ENCODE measurements around the gene KIZ. TPM values are rescaled to one million over a fixed set of nuclear protein-coding genes. Genes with fewer than 3 reads are reported as not detected.

Gene KIZ
- total RNA-seq, 1 experiment from 2014 or later, result 17.6 TPM

DNA sequence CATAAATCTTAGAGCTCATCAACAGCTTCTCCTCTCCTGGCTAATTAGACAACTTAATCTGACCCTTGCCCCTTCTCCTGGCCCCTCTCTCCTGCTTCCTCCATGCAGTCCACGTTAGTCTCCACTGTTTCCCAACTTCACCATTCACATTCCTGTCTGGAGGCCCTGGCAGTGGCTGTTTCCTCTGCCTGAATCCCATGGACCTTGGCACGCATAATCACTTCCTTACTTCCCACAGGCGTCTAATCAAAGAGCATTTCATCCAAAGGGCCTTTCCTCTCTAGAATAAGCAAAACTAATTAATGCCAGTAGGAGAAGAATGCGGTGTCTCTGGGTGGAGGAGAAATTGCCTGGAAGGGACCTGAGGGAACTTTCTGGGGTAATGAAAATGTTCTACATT, 160.9 kb downstream of the KIZ start:
- H3K9me3 ChIP-seq (ENCODE audit: control insufficient read depth in 1 of 2, insufficient read depth in 1 of 2, low read depth in 1 of 2, low read length in 2 of 2), result no peaks in the 10 kb centered on the region

DNA sequence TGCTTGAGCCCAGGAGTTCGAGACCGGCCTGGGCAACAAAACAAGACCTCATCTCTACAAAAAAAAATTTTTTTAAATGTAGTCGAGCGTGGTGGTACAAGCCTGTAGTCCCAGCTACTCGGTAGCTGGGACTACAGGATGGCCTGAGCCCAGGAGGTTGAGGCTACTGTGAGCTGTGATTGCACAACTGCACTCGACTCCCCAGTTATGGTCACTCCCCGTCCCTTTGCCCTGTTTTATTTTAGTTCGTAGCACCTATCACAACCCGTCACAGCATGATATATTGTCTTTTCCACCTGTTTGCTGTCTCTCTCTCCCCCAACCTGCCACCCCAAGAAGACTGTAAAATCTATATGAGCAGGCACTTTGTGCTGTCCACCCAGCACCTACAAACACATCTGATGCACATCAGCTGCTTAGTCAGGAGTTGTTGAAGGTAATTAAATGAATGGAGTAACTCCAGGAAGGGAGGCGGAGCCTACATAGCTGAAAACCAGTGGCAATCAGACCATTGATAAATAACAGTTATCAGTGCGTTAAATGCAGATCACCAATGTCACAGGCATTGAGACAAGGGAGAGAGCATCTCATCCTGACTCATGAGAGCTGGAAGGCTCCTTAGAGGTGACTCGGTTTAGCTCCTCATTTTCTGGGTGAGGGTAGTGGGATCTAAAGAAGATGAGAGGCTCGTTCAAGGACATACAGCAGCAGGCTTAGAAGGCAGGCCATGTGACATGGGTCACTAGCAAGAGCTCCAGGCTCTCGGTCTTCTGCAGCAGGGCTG, 162.9 kb downstream of the KIZ start:
- no peaks in the 10 kb centered on the region for H3K79me2 ChIP-seq (ENCODE audit: insufficient read depth, low read length)
- no peaks in the 10 kb centered on the region for H3K27me3 ChIP-seq (ENCODE audit: insufficient read depth, low read length)
- DNase-seq (ENCODE audit: low read depth, low spot score), result no peak
- H3K27ac ChIP-seq (ENCODE audit: low read depth, low read length), result no peak overlapping the region
- H3K36me3 ChIP-seq (ENCODE audit: control insufficient read depth in 1 of 2, insufficient read depth in 2 of 2, low read length in 2 of 2), result no peaks in the 10 kb centered on the region
- CTCF ChIA-PET, result no interaction called here
- no TSS peak for BruUV-seq (replicated peaks)
- POLR2A ChIA-PET, result no interaction called here
- ATAC-seq, result no peak
- no peak overlapping the region for H3K4me2 ChIP-seq (ENCODE audit: low read length)
- no peak overlapping the region for H3K4me3 ChIP-seq (replicated peaks in 1 of 2; ENCODE audit: low read depth in 1 of 2, low read length in 2 of 2)
- H3K9ac ChIP-seq (ENCODE audit: low read length), result no peak overlapping the region
- intact Hi-C loops (cut with micrococcal nuclease), result no loop called here
- RAD21 ChIA-PET (ENCODE audit: low non-redundant PET in 1 of 2, low total read pairs in 2 of 2, uncharacterized antibody in 2 of 2, unreplicated experiment in 2 of 2), result no interaction called here
- no peak overlapping the region for H2AFZ ChIP-seq (ENCODE audit: low read depth, low read length, poor library complexity, severe bottlenecking)
- no peaks in the 10 kb centered on the region for H3K9me3 ChIP-seq (ENCODE audit: control insufficient read depth in 1 of 2, insufficient read depth in 1 of 2, low read depth in 1 of 2, low read length in 2 of 2)
- no peaks in the 10 kb centered on the region for H3K9me2 ChIP-seq (ENCODE audit: insufficient read depth)
- H4K20me1 ChIP-seq (ENCODE audit: insufficient read depth), result no peaks in the 10 kb centered on the region
- no peaks in the 10 kb centered on the region for H3K4me1 ChIP-seq (ENCODE audit: control insufficient read depth in 1 of 2, insufficient read depth in 2 of 2, low read length in 2 of 2)
- TF ChIP-seq ZBTB33 (IDR thresholded peaks at IDR 0.05; ENCODE audit: extremely low read depth, insufficient replicate concordance, low read length) (no peak), POLR2AphosphoS5 (IDR thresholded peaks at IDR 0.05; ENCODE audit: low read depth, low read length) (no peak), RAD21 (IDR thresholded peaks at IDR 0.05; ENCODE audit: low read depth) (no peak), ZNF274 (IDR thresholded peaks at IDR 0.05; ENCODE audit: low read depth, low read length) (no peak)
- TF ChIP-seq, protein P1, sequence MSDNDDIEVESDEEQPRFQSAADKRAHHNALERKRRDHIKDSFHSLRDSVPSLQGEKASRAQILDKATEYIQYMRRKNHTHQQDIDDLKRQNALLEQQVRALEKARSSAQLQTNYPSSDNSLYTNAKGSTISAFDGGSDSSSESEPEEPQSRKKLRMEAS (IDR thresholded peaks at IDR 0.05), result no peak

More for the DNA sequence above, 160.9 kb downstream of the KIZ start:
- TF ChIP-seq SRF (IDR thresholded peaks at IDR 0.05; ENCODE audit: low read depth) (no peak), EGR1 (IDR thresholded peaks at IDR 0.05; ENCODE audit: low read depth) (no peak), ZBTB33 (IDR thresholded peaks at IDR 0.05; ENCODE audit: extremely low read depth, insufficient replicate concordance, low read length) (no peak), POLR2A (IDR thresholded peaks at IDR 0.05; ENCODE audit: borderline replicate concordance, extremely low read depth, insufficient read depth, insufficient read length) (no peak), FOSL1 (IDR thresholded peaks at IDR 0.05; ENCODE audit: low read depth) (no peak)
- Histone ChIP-seq H3K36me3 (ENCODE audit: control insufficient read depth in 1 of 2, insufficient read depth in 2 of 2, low read length in 2 of 2) (no peaks in the 10 kb centered on the region), H3K4me1 (ENCODE audit: control insufficient read depth in 1 of 2, insufficient read depth in 2 of 2, low read length in 2 of 2) (no peaks in the 10 kb centered on the region), H3K27me3 (ENCODE audit: insufficient read depth, low read length) (no peaks in the 10 kb centered on the region), H3K9me2 (ENCODE audit: insufficient read depth) (no peaks in the 10 kb centered on the region), H2AFZ (ENCODE audit: low read depth, low read length, poor library complexity, severe bottlenecking) (no peak overlapping the region), H4K20me1 (ENCODE audit: insufficient read depth) (no peaks in the 10 kb centered on the region), H3K9ac (ENCODE audit: low read length) (no peak overlapping the region), H3K79me2 (ENCODE audit: insufficient read depth, low read length) (no peaks in the 10 kb centered on the region), H3K27ac (ENCODE audit: low read depth, low read length) (no peak overlapping the region), H3K4me3 (replicated peaks in 1 of 2; ENCODE audit: low read depth in 1 of 2, low read length in 2 of 2) (no peak overlapping the region), H3K4me2 (ENCODE audit: low read length) (no peak overlapping the region)
- DNase-seq (ENCODE audit: low read depth, low spot score) (no peak), ATAC-seq (no peak)
- ChIA-PET CTCF (no interaction called here), RAD21 (ENCODE audit: low non-redundant PET in 1 of 2, low total read pairs in 2 of 2, uncharacterized antibody in 2 of 2, unreplicated experiment in 2 of 2) (no interaction called here), POLR2A (no interaction called here)
- intact Hi-C loops (cut with micrococcal nuclease), result no loop called here
- BruUV-seq (replicated peaks), result no TSS peak
